ENCODE data around the gene MED10. TPM values are rescaled to one million over a fixed set of nuclear protein-coding genes. Genes with fewer than 3 reads are reported as not detected.
A peak's percentile ranks its signal among the peaks of the same experiment; 100 is the strongest.
"Not testable (repeated sequence)": the region's sequence is repeated elsewhere in the genome, so short reads cannot be mapped to it uniquely, and the experiment has no call there.

The MED10 gene
- total RNA-seq, 1 experiment from 2014 or later = 25.4 TPM

DNA sequence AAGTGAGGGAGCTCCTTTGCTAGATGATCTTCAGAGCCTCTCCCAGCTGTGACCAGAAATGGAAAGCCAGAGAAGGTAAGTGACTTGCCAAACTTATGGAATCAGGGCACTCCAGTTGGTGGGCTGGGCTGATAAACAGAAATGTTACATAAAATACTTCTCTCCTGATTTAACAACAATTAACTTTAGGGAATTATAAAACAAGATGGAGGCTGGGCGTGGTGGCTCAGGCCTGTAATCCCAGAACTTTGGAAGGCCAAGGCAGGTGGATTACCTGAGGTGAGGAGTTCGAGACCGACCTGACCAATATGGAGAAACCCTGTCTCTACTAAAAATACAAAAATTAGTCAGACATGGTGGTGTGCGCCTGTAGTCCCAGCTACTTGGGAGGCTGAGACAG lies 899 bp upstream of the MED10 start:
- in situ Hi-C loops (cut with HindIII; ENCODE audit: low sequenced_read_pairs) = no loop called here
- no peak for DNase-seq (ENCODE audit: low spot score)

GRCh38 chr5:6378766-6379103 lies 388 bp upstream of the MED10 start:
- in situ Hi-C loops (cut with HindIII; ENCODE audit: low sequenced_read_pairs) = no loop called here
- no peak for DNase-seq (ENCODE audit: low spot score)

DNA sequence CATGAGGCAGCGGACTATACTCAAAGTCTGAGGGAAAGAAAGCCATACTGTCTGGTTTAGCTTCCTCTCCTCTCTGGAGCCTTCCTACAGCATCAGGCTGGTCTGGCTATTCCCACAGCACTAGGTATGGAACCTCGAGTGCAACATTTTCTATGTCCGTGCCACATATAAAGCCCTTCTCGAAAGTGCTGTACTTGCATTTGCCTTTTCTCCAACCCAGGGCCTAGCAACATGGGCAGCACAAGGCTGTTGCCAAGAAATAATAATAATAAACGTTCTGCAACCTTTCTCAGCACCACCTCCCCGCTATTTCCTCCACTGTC lies 804 bp downstream of the MED10 start:
- no peak for DNase-seq (ENCODE audit: low spot score)
- in situ Hi-C loops (cut with HindIII; ENCODE audit: low sequenced_read_pairs) = no loop called here

DNA sequence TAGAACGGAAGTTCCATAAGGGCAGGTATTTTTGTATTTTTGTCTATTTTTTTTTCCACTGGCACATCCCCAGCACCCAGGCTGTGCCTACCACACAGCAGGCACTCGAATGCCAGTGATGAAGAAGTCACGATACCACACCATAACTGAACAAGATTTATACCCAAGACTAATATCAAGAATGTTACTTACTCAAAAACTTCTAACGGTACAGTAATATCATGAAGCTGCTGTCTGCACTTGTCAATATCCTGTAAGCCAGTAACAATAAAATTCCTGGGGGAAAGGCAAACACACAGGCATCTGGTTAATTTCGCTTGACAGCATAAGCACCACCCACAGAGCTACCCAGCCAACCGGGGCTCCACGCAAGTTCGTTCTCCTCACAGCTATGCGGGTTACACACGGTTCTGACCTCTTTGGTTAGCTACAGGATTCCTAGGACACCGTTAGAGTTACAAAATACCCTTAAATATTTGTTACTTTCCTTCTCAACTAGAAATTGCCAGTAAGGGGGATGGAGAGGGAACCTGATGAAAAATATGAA lies 1.3 kb downstream of the MED10 start:
- in situ Hi-C loops (cut with HindIII; ENCODE audit: low sequenced_read_pairs) = no loop called here
- DNase-seq (ENCODE audit: low spot score) = no peak

DNA sequence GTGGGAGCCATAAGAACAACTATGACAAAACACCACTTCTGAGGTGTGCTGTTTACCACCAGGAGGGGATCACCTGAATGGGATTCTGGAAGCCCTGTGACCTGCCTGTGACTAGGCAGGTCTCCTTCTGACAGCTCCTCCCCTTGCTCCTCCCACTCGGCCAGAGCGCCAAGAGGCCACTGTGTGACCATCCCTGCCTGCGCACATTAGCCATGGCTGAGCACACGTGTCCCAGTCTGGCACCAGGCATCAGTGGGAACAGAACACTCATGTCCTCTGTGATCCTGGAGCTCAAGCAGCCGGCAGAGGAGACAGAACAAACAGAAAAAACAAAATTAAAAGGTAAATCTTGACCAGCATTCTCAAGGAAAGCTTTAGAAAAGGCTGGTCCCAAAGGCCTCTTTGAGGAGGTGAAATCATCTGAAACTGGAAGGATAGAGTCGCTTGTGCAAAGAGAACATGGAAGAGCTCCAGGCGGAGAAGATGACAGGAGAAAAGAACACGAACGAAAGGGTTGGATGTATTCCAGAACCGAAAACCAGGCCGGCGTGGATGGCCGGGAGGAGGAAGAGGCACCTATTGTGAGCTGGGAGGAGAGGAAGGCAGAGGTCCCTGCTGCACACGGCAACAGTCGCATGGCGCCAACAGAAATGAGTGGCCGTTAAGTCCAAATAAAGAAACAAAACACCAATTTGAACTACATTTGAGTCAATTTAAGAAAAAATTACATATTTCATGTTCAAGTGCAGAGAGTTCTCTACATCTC lies 5.1 kb downstream of the MED10 start:
- in situ Hi-C loops (cut with HindIII; ENCODE audit: low sequenced_read_pairs) = no loop called here
- peak; percentile 9 for DNase-seq (ENCODE audit: low spot score)

DNA sequence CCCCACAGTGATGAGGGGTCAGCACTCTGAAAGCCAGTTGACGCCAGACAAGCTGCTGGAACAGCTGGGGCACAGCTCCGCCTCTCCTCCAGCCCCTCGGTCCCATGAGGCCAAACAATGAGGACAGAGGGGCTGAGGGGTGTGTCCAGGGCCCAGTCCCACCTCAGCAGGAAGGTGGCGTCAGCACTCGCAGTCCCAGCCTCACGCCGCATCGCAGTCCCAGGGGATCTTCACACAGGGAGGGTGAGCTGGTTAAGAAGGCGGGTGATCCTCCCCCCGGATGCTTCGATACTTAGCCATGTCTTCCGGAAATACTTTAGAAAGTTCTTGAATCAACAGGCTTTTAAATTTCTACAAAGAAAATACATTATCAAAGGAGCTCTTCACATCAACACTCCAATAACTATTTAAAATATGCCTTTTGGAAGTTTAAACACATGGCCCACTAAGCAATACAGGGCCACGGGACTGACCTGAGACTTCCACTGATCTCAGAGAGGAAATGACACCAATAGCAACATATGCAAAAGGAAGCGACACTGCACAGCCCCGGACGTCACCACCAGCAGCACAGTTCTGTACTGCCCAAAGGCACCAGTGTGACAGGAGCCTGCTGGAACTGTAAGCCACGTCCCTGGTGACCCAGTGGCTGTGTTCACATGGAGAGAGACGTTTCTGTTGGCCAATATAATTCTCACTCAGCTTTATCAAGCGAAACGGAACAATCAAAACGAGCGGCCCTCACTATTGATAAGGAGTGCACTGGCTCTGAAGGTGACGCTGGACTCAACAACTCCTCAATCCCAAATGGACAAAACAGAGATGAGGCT lies 5.9 kb downstream of the MED10 start:
- in situ Hi-C loops (cut with HindIII; ENCODE audit: low sequenced_read_pairs) = no loop called here
- DNase-seq (ENCODE audit: low spot score) = no peak

DNA sequence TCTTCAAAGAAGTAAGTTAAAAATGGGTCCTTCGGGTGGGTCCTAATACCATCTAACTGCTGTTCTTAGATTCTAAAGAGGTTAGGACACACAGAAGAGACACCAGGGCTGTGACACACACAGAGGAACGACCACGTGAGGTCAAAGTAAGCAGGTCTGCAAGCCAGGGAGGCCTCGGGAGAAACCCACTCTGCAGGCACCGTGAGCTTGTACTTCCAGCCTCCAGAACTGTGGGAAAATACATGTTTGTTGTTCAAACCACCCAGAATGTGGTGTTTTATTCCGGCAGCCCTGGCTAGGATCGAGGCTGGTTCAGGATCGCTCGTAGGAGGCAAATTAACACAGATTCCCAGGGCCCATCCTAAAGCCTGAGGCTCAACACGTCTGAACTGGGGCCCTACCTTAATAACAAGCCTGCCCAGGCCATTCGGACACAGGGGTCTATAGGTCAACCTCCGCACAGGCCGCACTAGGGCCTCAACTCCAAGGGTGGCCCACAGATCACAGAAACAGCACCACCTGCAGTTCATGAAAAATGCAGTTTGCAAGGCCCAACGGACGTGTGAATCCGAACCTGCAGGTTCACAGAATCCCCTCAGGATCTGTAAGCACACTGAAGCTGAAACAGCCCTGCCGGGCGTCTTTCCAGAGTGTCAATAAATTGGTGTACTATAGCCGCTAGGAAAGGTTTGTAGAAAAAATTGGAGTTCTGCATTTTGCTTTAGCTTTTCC lies 7.1 kb downstream of the MED10 start:
- no peak for DNase-seq (ENCODE audit: low spot score)

DNA sequence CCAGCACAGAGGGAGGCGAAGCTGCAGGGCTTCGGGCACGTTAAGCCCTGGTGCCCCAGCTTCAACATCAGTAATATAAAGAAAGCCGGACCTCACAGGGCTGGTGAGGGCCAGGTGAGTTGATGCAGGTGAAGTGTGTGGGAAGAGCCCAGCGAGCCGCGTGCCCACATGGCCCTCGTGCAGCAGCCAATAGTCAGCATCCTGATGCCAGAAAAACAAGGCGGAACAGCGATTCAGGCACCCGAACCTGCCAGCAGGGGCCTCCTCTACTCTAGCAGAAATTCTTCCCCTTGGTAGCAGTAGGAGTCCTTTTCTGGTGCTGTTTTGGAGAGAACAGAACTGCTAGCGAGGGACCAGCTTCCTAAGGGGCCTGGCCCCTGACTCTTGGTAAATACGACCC lies 7.8 kb downstream of the MED10 start:
- in situ Hi-C loops (cut with HindIII; ENCODE audit: low sequenced_read_pairs) = no loop called here

More for the DNA sequence above, 7.1 kb downstream of the MED10 start:
- in situ Hi-C loops (cut with HindIII; ENCODE audit: low sequenced_read_pairs) = no loop called here

GRCh38 chr5:6365977-6366590 lies 12.3 kb downstream of the MED10 start:
- peak; percentile 63 for DNase-seq (ENCODE audit: low spot score)
- in situ Hi-C loops (cut with HindIII; ENCODE audit: low sequenced_read_pairs) = no loop called here

More for the DNA sequence above, 7.8 kb downstream of the MED10 start:
- DNase-seq (ENCODE audit: low spot score) = no peak

DNA sequence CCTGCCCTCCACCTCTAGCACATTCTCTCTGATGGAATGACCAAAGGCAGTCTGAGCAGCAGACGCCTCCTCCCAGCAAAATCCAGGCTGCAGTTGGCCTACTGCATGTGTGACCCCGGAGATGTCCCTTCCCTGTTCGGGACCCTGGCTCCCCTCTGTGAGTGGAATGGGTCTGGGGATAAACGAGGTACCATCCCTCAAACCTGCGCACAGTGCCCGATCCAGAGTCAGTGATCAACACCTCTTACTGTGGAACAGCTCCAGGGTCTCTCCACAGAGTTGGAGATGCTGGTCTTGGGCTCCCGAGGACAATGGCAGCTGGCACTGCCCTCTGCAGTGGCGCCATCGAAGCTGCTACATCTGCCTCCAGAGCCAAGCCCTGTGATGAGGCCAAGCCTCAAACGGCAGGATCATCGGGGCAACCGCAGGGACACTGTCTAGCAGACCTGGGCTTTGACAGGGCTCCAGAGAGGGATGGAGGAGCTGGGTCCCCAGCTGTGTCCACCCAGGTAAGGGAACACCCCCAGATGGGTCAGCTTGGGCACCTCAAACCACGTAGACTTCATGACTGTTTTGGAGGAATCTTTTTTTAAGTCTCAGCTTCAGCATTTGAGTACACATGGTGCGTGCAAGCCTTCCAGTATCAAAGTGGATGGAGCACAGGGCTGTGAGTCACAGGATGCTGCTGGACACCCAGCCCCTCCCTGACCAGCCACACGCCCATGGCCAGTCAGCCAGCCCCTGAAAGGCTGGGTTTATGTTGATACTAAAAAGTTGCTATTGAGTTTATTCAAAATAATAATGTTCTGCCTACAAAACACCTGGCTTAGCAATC lies 13.0 kb downstream of the MED10 start:
- in situ Hi-C loops (cut with HindIII; ENCODE audit: low sequenced_read_pairs) = no loop called here
- DNase-seq (ENCODE audit: low spot score) = no peak

- DNase-seq (ENCODE audit: low spot score); in situ Hi-C loops (cut with HindIII; ENCODE audit: low sequenced_read_pairs): not testable (repeated sequence)
These were observed 14.8 kb downstream of the MED10 start for GRCh38 chr5:6363454-6364011.

DNA sequence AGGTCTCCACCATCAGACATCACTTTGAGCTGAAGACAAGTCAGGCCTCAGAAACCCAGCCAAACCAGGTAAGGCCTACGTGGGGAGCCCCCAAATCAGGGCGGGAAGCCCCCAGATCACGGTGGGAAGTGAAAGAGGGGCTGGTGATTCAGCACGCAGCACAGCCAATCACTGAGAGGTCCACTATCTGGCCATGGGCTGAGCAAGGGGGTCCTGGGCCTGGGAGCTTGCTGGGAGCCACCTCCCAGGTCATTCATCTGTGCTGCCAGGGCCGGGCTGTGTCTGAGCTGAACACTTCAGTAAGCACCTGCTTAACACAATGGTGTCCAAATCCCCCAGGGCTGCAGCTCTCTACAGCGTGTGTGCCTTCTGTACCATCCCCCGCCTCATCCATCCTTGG lies 15.5 kb downstream of the MED10 start:
- no peak for DNase-seq (ENCODE audit: low spot score)
- in situ Hi-C loops (cut with HindIII; ENCODE audit: low sequenced_read_pairs) = no loop called here

GRCh38 chr5:6361101-6361500 lies 17.2 kb downstream of the MED10 start:
- in situ Hi-C loops (cut with HindIII; ENCODE audit: low sequenced_read_pairs) = no loop called here
- DNase-seq (ENCODE audit: low spot score) = no peak

- in situ Hi-C loops (cut with HindIII; ENCODE audit: low sequenced_read_pairs) = no loop called here
- DNase-seq (ENCODE audit: low spot score) = no peak
These were observed 17.8 kb downstream of the MED10 start for GRCh38 chr5:6360323-6361072.

DNA sequence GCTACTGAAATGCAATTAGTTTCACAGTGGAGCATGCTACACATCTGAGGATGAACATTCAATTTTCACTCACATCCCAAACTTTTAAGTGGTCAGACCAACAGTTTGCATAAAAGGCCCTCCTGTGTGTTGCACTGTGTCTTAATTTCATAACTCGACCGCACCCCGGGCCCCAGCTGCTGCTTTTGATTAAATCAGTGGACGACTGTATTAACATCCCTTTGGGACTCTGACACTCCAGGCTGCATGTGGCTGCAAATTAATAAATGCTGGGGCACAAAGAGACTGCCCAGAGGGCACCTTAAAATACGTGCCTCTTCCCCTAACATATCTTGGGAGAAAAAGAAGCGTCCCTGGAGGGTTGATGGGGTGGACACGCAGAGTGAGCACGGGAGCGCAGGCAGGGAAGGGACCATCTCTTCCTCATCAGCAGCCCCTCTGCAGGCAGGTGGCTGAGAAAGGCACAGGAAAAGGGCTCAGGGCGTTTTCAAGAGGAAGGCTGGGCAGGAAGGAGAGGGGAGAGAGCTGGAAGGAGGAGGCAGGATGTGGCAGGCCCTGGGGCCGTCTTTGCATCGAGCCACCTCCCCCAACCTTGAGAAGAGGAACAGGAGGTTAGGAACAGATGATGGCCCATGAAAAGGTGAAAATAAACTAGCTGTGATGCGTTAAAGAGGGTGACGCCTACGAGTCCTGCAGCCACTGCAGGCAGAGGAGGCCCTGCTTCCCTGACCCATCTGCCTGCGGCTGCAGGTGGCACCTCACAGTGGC lies 18.6 kb downstream of the MED10 start:
- in situ Hi-C loops (cut with HindIII; ENCODE audit: low sequenced_read_pairs) = no loop called here
- DNase-seq (ENCODE audit: low spot score) = no peak

DNA sequence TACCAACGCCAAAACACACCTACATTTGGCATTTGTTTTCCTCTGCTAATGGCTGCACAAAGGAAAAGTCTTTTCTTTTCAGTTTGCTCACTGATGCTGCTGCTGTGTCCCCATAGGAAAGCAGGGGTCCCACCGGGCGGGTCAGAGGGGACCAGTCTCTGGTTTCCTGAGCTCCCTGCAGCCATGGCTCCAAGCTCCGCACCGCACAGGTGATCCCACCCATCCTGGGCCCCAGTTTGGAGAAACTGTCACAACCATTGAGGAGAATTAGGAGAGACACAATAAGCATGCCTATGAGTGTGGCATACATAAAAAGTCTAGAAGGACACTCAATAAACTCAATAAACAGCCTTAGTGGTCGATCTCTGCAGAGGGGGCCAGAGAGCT lies 19.9 kb downstream of the MED10 start:
- no peak for DNase-seq (ENCODE audit: low spot score)
- in situ Hi-C loops (cut with HindIII; ENCODE audit: low sequenced_read_pairs) = no loop called here

GRCh38 chr5:6357817-6358433 lies 20.4 kb downstream of the MED10 start:
- DNase-seq (ENCODE audit: low spot score); in situ Hi-C loops (cut with HindIII; ENCODE audit: low sequenced_read_pairs): not testable (repeated sequence)

Measured in G401 (cell line).